Gastroesophageal sphincter (tissue), 4 donors: ENCODE measurements around the gene LINGO3. TPM values are rescaled to one million over a fixed set of nuclear protein-coding genes. Genes with fewer than 3 reads are reported as not detected.

Experiments used
- ATAC-seq: fragments of 150-250 bp; one replicate; pipeline ENCODE4 v1.9.1; 2016; ENCODE audit warnings: mild to moderate bottlenecking, moderate library complexity
- H3K27ac ChIP-seq, 4 donors: fragments of 200-600 bp; sonication (generic) in 3 of 4; 1 replicate in 3 of 4; 2 replicates in 1 of 4; pipeline ENCODE4 v1.5.1; 2016 to 2019
- H3K27me3 ChIP-seq: fragments of 200-600 bp; sonication (generic); one replicate; pipeline ENCODE4 v1.5.1; 2019
- H3K36me3 ChIP-seq, 2 donors: fragments of 200-600 bp; sonication (generic); one replicate each; pipeline ENCODE4 v1.5.1; 2019; ENCODE audit warnings: control low read depth in 1 of 2
- H3K4me1 ChIP-seq, 3 donors: fragments of 200-600 bp; sonication (generic); 1 replicate in 2 of 3; 2 replicates in 1 of 3; pipeline ENCODE4 v1.5.1; 2016 to 2019; ENCODE audit warnings: control low read depth in 2 of 3
- H3K4me3 ChIP-seq, 2 donors: fragments of 200-600 bp; sonication (generic); one replicate each; pipeline ENCODE4 v1.5.1; 2019; ENCODE audit warnings: mild to moderate bottlenecking in 1 of 2, moderate library complexity in 1 of 2
- H3K9me3 ChIP-seq, 3 donors: fragments of 200-600 bp; sonication (generic); one replicate each; pipeline ENCODE4 v1.5.1; 2017 to 2019; ENCODE audit warnings: control low read depth in 2 of 3
- EP300 ChIP-seq: sonication (generic); formaldehyde crosslinking; IDR thresholded peaks from one replicate; pipeline ENCODE4 v1.6.1; 2017; ENCODE audit warnings: antibody characterized with exemption, mild to moderate bottlenecking
- POLR2A ChIP-seq, 2 donors: fragments of 450-650 bp; IDR thresholded peaks; one replicate each; pipeline ENCODE4 v1.6.1; 2017; ENCODE audit warnings: antibody characterized with exemption in 2 of 2, mild to moderate bottlenecking in 2 of 2, moderate library complexity in 1 of 2
- POLR2AphosphoS5 ChIP-seq: sonication (generic); formaldehyde crosslinking; IDR thresholded peaks from one replicate; pipeline ENCODE4 v1.6.1; 2017; ENCODE audit warnings: antibody characterized with exemption
- WGBS, 2 donors: methylation state at CpG; one replicate each; pipeline ENCODE4 v1.1.5; 2018; ENCODE audit warnings: low coverage in 1 of 2; 5-methylcytosine and 5-hydroxymethylcytosine counted together
- total RNA-seq, 4 donors: library from RNA; depleted of rRNA; stranded (reverse); fragments of >200 nt; gene quantifications; one replicate each; pipeline ENCODE4 v1.1.0, GENCODE V29; 2016
- TF ChIP-seq, protein P1 (sequence below), 4 experiments: fragments of 200-600 bp in 2 of 4; fragments of 450-650 bp in 2 of 4; sonication (generic) in 1 of 4; IDR thresholded peaks; one replicate each; pipeline ENCODE4 v1.5.1; 2017 to 2019; ENCODE audit warnings: antibody characterized with exemption in 4 of 4, mild to moderate bottlenecking in 2 of 4, moderate library complexity in 2 of 4

LINGO3 gene
- total RNA-seq, 4 donors from 2014 or later = not detected

DNA sequence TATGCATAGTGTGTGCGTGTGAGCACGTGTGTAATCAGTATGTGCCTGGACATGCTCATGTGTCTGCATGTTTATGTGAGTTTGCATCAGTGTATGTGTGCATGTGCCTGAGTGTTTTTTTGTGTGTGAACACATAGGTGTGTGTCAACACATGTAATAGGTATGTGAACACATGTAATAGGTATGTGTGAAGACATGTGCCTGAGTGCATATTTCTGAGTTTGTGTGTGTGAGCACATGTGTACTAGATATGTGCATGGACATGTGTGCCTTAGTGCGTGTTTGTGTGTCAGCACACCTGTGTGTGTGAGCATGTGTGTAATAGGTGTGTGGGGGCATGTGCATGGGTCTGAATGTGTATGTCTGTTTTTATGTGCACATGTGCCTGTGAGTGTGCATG, 27.9 kb upstream of the LINGO3 start:
- H3K9me3 ChIP-seq = no peaks in the 10 kb centered on the region
- 53 to 80% methylated on average over 2 of the region's 3 CpGs for WGBS, 2 donors
- peaks cover 0 to 42% of the 10 kb centered on the region in 2 donors for H3K36me3 ChIP-seq

DNA sequence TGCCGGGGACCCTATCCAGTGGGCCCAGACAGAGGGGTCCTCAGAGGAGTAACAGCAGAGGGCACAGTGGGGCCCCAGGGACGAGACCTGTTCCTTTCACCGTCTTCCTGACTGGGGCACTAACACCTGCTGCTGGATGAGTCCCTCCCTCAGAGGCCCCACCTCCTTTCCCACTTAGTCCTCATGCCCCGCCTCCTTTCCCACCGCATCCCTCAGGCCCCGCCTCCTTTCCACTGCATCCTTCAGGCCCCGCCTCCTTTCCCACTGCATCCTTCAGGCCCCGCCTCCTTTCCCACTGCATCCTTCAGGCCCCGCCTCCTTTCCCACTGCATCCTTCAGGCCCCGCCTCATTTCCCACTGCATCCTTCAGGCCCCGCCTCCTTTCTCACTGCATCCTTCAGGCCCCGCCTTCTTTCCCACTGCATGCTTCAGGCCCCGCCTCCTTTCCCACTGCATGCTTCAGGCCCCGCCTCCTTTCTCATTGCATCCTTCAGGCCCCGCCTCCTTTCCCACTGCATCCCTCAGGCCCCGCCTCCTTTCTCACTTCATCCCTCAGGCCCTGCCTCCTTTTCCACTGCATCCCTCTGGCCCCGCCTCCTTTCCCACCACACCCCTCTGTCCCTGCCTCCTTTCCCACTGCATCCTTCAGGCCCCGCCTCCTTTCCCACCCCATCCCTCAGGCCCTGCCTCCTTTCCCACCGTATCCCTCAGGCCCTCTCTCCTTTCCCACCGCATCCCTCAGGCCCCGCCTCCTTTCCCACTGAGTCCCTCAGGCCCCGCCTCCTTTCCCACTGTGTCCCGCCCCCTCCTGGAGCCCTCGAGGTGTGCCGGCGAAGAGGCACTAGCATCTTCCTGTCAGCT, 27.3 kb upstream of the LINGO3 start:
- ATAC-seq = no peak
- Histone ChIP-seq H3K4me3 (no peak overlapping the region), H3K27me3 (no peaks in the 10 kb centered on the region), H3K36me3 (peaks cover 0 to 36% of the 10 kb centered on the region in 2 donors), H3K27ac (no peak overlapping the region), H3K9me3 (no peaks in the 10 kb centered on the region), H3K4me1 (peaks cover 0 to 46% (median 18%) of the 10 kb centered on the region in 3 donors)
- WGBS, 2 donors = 88% methylated on average over 24 of the region's 26 CpGs; no CpG with 5 or more reads in 1 of the 2 donors
- TF ChIP-seq POLR2A (IDR thresholded peaks at IDR 0.05) (no peak), POLR2AphosphoS5 (no peak)
- TF ChIP-seq, protein P1, sequence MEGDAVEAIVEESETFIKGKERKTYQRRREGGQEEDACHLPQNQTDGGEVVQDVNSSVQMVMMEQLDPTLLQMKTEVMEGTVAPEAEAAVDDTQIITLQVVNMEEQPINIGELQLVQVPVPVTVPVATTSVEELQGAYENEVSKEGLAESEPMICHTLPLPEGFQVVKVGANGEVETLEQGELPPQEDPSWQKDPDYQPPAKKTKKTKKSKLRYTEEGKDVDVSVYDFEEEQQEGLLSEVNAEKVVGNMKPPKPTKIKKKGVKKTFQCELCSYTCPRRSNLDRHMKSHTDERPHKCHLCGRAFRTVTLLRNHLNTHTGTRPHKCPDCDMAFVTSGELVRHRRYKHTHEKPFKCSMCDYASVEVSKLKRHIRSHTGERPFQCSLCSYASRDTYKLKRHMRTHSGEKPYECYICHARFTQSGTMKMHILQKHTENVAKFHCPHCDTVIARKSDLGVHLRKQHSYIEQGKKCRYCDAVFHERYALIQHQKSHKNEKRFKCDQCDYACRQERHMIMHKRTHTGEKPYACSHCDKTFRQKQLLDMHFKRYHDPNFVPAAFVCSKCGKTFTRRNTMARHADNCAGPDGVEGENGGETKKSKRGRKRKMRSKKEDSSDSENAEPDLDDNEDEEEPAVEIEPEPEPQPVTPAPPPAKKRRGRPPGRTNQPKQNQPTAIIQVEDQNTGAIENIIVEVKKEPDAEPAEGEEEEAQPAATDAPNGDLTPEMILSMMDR (IDR thresholded peaks at IDR 0.05) = no peak

More for the DNA sequence above, 27.9 kb upstream of the LINGO3 start:
- TF ChIP-seq POLR2AphosphoS5 = no peak
- TF ChIP-seq POLR2A (IDR thresholded peaks at IDR 0.05) = no peak
- TF ChIP-seq, protein P1 (IDR thresholded peaks at IDR 0.05) = no peak
- TF ChIP-seq EP300 = no peak
- Histone ChIP-seq H3K27me3 (no peaks in the 10 kb centered on the region), H3K27ac (no peak overlapping the region), H3K4me3 (no peak overlapping the region), H3K4me1 (peaks cover 0 to 39% (median 12%) of the 10 kb centered on the region in 3 donors)
- ATAC-seq = no peak

DNA sequence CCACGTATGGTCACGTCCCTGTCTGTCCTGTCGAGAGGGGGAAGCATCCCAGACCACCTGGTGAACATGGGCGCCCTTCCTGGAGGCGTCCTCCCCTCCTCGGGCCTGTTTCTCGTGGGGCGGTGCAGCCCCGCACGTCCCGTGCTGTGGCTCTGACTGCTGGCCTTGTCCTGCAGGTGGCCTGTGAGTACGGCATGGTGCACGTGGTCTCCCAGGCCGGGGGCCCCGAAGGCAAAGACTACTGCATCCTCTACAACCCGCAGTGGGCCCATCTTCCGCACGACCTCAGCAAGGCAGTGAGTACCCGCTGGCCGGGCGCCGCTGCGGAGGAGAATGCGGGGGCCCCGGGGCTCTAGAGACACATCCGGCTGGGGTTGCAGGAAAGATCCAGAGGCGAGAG, 26.5 kb upstream of the LINGO3 start:
- 100% methylated on average over 3 of the region's 27 CpGs; no CpG with 5 or more reads in 1 of the 2 donors for WGBS, 2 donors
- peaks cover 0 to 28% of the 10 kb centered on the region in 2 donors for H3K36me3 ChIP-seq
- H3K9me3 ChIP-seq = no peaks in the 10 kb centered on the region
- no peak overlapping the region for H3K4me3 ChIP-seq
- TF ChIP-seq POLR2A (IDR thresholded peaks at IDR 0.05) = no peak
- no peak for TF ChIP-seq POLR2AphosphoS5
- TF ChIP-seq EP300 = no peak
- TF ChIP-seq, protein P1 (IDR thresholded peaks at IDR 0.05) = no peak
- no peak overlapping the region for H3K27ac ChIP-seq
- no peak for ATAC-seq
- no peaks in the 10 kb centered on the region for H3K27me3 ChIP-seq
- peaks cover 0 to 53% (median 26%) of the 10 kb centered on the region in 3 donors for H3K4me1 ChIP-seq

DNA sequence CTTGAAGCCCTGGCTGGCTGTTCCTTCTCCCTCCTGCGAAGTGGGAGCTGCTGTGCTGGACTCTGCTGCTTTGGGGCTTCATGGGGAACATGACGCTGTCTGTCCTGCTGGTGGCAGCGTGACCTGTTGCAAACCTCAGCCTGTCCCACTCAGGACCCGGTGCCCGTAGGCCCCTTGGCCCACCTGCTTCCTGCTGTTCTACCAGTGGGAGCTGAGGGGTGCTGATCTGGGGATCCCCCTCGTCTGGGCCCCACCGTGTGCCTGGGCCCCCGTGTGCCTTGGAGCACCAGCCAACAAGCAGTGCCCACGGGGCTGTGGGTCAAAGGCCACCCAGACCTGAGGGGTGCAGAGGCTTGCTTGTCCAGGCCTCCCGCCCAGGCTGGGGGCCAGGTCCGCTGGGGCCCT, 25.9 kb upstream of the LINGO3 start:
- Histone ChIP-seq H3K36me3 (peaks cover 0 to 22% of the 10 kb centered on the region in 2 donors), H3K9me3 (no peaks in the 10 kb centered on the region), H3K4me3 (no peak overlapping the region), H3K4me1 (peaks cover 0 to 59% (median 32%) of the 10 kb centered on the region in 3 donors), H3K27ac (no peak overlapping the region), H3K27me3 (no peaks in the 10 kb centered on the region)
- ATAC-seq = no peak
- TF ChIP-seq POLR2AphosphoS5 = no peak
- WGBS, 2 donors = no CpG with 5 or more reads among the region's 11 CpGs

DNA sequence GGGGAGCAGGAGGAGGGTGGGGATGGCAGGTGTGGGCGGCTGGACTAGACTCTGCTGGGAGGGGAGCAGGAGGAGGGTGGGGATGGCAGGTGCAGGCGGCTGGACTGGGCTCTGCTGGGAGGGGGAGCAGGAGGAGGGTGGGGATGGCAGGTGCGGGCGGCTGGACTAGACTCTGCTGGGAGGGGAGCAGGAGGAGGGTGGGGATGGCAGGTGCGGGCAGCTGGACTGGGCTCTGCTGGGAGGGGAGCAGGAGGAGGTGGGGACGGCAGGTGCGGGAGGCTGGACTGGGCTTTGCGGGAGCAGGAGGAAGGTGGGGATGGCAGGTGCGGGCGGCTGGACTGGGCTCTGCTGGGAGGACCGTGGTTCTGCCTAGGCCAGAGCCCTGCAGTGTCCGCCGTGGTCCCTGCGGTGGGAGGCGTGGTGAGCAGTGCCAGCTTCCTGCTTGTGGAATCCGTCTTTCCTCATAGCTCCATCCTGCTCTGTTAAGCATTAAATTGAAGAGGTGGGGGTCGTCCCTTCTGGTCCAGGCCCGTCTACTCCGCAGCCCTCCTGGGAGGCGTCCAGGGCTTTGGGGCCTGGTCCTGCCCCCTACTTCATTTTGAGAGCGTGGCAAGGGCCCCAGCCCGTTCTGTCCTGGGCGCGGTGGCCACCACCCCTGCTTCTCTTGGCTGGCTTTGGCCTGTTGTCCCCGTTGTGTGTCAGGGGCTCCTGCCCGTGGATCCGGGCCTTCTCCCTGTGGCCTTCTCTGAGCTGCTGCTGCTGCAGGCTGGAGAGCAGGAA, 25.3 kb upstream of the LINGO3 start:
- H3K4me1 ChIP-seq = peaks cover 0 to 59% (median 32%) of the 10 kb centered on the region in 3 donors
- no peaks in the 10 kb centered on the region for H3K27me3 ChIP-seq
- WGBS, 2 donors = 84 to 85% methylated on average over 4 to 10 of the region's 27 CpGs

More for the DNA sequence above, 25.3 kb upstream of the LINGO3 start:
- no peak overlapping the region for H3K4me3 ChIP-seq
- no peaks in the 10 kb centered on the region for H3K9me3 ChIP-seq
- no peak for ATAC-seq
- peaks cover 0 to 16% of the 10 kb centered on the region in 2 donors for H3K36me3 ChIP-seq
- no peak overlapping the region for H3K27ac ChIP-seq
- TF ChIP-seq, protein P1 (IDR thresholded peaks at IDR 0.05) = no peak
- TF ChIP-seq EP300 = no peak
- TF ChIP-seq POLR2AphosphoS5 = no peak
- TF ChIP-seq POLR2A (IDR thresholded peaks at IDR 0.05) = no peak
